Neural cell (in vitro differentiated cells): ENCODE measurements around the gene PRKAB2. TPM values are rescaled to one million over a fixed set of nuclear protein-coding genes. Genes with fewer than 3 reads are reported as not detected.

Source experiments
- H2AFZ ChIP-seq: fragments of 200-600, 300-800 bp; sonication (generic), shearing (Covaris generic); 2 replicates; pipeline ENCODE4 v1.6.0; 2014; ENCODE audit warnings: low read depth, mild to moderate bottlenecking, antibody characterized with exemption, low read length, moderate library complexity
- H3F3A ChIP-seq: fragments of 200-600 bp; shearing (Covaris generic); 2 replicates; pipeline ENCODE4 v1.6.1; 2016; ENCODE audit warnings: mild to moderate bottlenecking, moderate library complexity, mixed read lengths, antibody characterized with exemption, low read length; ENCODE audit not compliant: insufficient read depth, poor library complexity, severe bottlenecking
- H3K27ac ChIP-seq: fragments of 200-600, 300-800 bp; sonication (generic), shearing (Covaris generic); 2 replicates; pipeline ENCODE4 v1.5.1; 2014; ENCODE audit warnings: mild to moderate bottlenecking, low read length, moderate library complexity
- H3K27me3 ChIP-seq: fragments of 300-800, 200-600 bp; sonication (generic), shearing (Covaris generic); 2 replicates; pipeline ENCODE4 v1.6.0; 2014; ENCODE audit warnings: mild to moderate bottlenecking, low read depth, low read length, moderate library complexity; ENCODE audit not compliant: insufficient read depth
- H3K36me3 ChIP-seq: fragments of 300-800, 200-600 bp; sonication (generic), shearing (Covaris generic); 2 replicates; pipeline ENCODE4 v1.5.1; 2014; ENCODE audit warnings: mild to moderate bottlenecking, antibody characterized with exemption, low read length, moderate library complexity; ENCODE audit not compliant: insufficient read depth
- H3K4me2 ChIP-seq: fragments of 300-800, 200-600 bp; sonication (generic), shearing (Covaris generic); 2 replicates; pipeline ENCODE4 v1.6.0; 2014; ENCODE audit warnings: mild to moderate bottlenecking, low read length
- H3K4me3 ChIP-seq: fragments of 300-800, 200-600 bp; sonication (generic), shearing (Covaris generic); 2 replicates; pipeline ENCODE4 v1.5.1; 2014; ENCODE audit warnings: mild to moderate bottlenecking, low read length, moderate library complexity
- H3K79me2 ChIP-seq: fragments of 200-600 bp; shearing (Covaris generic); replicated peaks from 2 replicates; pipeline ENCODE4 v1.6.0; 2014; ENCODE audit warnings: mild to moderate bottlenecking, low read length, moderate library complexity; ENCODE audit not compliant: insufficient read depth
- H3K9ac ChIP-seq: fragments of 300-800, 200-600 bp; sonication (generic), shearing (Covaris generic); 2 replicates; pipeline ENCODE4 v1.6.1; 2016; ENCODE audit warnings: mild to moderate bottlenecking, low read length, mixed read lengths
- H3K9me2 ChIP-seq: fragments of 200-600 bp; shearing (Covaris generic); 2 replicates; pipeline ENCODE4 v1.6.1; 2016; ENCODE audit warnings: mild to moderate bottlenecking, low read length, mixed read lengths; ENCODE audit not compliant: insufficient read depth
- H3K9me3 ChIP-seq: fragments of 200-600, 300-800 bp; sonication (generic), shearing (Covaris generic); 2 replicates; pipeline ENCODE4 v1.6.1; 2016; ENCODE audit warnings: mild to moderate bottlenecking, mixed run types, low read length, moderate library complexity, mixed read lengths
- H4K20me1 ChIP-seq: fragments of 200-600 bp; shearing (Covaris generic); 2 replicates; pipeline ENCODE4 v1.6.1; 2016; ENCODE audit warnings: mild to moderate bottlenecking, mixed run types; ENCODE audit not compliant: insufficient read depth
- EP300 ChIP-seq: fragments of 450-650 bp; conservative IDR thresholded peaks from 2 replicates; pipeline ENCODE4 v1.6.1; 2014; ENCODE audit warnings: antibody characterized with exemption, mild to moderate bottlenecking, moderate library complexity; ENCODE audit not compliant: poor library complexity, severe bottlenecking
- EZH2 ChIP-seq: fragments of 200-600, 300-800 bp; shearing (Covaris generic), sonication (generic); IDR thresholded peaks from 2 replicates; pipeline ENCODE4 v1.6.1; 2014; ENCODE audit warnings: antibody characterized with exemption, low read length, borderline replicate concordance, mild to moderate bottlenecking; ENCODE audit not compliant: insufficient read depth, poor library complexity, severe bottlenecking
- MXI1 ChIP-seq: fragments of 450-650 bp; conservative IDR thresholded peaks from 2 replicates; pipeline ENCODE4 v1.6.1; 2014; ENCODE audit warnings: antibody characterized with exemption, mild to moderate bottlenecking; ENCODE audit not compliant: poor library complexity, severe bottlenecking
- POLR2AphosphoS5 ChIP-seq: IDR thresholded peaks from 2 replicates; pipeline ENCODE4 v1.6.1; 2012
- RAD21 ChIP-seq: fragments of 450-650 bp; conservative IDR thresholded peaks from 2 replicates; pipeline ENCODE4 v1.6.1; 2014; ENCODE audit warnings: antibody characterized with exemption, mild to moderate bottlenecking, moderate library complexity
- SMC3 ChIP-seq: fragments of 450-650 bp; conservative IDR thresholded peaks from 2 replicates; pipeline ENCODE4 v1.6.1; 2014; ENCODE audit warnings: antibody characterized with exemption, mild to moderate bottlenecking, moderate library complexity; ENCODE audit not compliant: poor library complexity
- TAF1 ChIP-seq: IDR thresholded peaks from 2 replicates; pipeline ENCODE4 v1.6.1; 2012; ENCODE audit warnings: low read depth
- polyA plus RNA-seq: library from polyadenylated mRNA; depleted of rRNA; stranded (reverse); fragments of >200 nt; gene quantifications from 2 replicates; pipeline ENCODE4 v1.2.3, GENCODE V29; 2014
- TF ChIP-seq, protein P1 (sequence below): IDR thresholded peaks from 2 replicates; pipeline ENCODE4 v1.6.1; 2012; ENCODE audit warnings: borderline replicate concordance
- TF ChIP-seq, protein P2 (sequence below): fragments of 450-650 bp; IDR thresholded peaks from 2 replicates; pipeline ENCODE4 v1.5.1; 2014; ENCODE audit warnings: antibody characterized with exemption, mild to moderate bottlenecking, moderate library complexity; ENCODE audit not compliant: poor library complexity, severe bottlenecking

Gene PRKAB2
- polyA plus RNA-seq, 1 donor from 2014 or later: 39.9 TPM

DNA sequence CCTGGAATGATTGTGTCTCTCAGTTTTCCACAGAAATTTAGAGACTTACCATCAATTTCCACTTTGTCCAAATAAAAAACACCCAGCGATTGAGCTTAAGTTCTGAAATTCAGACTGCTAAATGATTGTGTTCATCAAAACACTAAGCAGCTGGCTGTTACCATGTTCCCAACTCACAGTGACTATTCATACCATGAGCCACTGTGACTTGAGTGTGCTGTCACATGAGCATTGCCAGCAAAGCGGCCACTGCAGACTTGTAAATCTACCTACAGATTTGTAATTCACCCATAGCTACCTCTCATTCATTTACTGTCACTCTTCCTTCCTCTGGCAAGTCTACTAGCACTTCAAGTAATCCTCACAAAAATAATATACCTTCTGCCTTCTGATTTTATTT lies 17.2 kb upstream of the PRKAB2 start:
- no peaks in the 10 kb centered on the region for H3K9me3 ChIP-seq
- H4K20me1 ChIP-seq: no peaks in the 10 kb centered on the region
- no peaks in the 10 kb centered on the region for H3K36me3 ChIP-seq
- H3K79me2 ChIP-seq: no peaks in the 10 kb centered on the region
- H3K4me2 ChIP-seq: no peak overlapping the region
- H3K4me3 ChIP-seq: no peak overlapping the region
- H3K9ac ChIP-seq: no peak overlapping the region
- no peaks in the 10 kb centered on the region for H3F3A ChIP-seq
- H3K27ac ChIP-seq: no peak overlapping the region
- no peak for TF ChIP-seq SMC3
- H2AFZ ChIP-seq: no peak overlapping the region
- H3K27me3 ChIP-seq: no peaks in the 10 kb centered on the region
- H3K9me2 ChIP-seq: no peaks in the 10 kb centered on the region

DNA sequence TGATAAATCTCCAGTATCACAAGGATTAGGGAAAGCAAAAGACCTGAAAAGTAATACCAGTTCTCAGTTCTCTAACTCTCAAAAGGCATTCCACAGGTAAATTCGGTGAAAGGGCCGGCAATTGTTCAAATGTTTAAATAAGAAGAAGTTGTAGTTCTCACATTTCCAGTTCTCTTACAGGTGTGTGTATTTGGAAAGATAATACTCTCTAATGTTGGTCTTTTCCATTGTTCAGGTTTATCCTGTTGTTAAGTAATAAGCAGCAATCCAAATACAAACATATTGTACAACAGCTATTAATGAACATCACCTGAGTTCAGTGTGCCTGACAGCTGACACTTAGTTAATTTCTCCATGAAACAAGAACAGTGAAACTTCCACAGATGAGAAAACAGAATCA lies 13.2 kb upstream of the PRKAB2 start:
- Histone ChIP-seq H3K9me3 (no peaks in the 10 kb centered on the region), H3K36me3 (no peaks in the 10 kb centered on the region), H4K20me1 (no peaks in the 10 kb centered on the region), H2AFZ (no peak overlapping the region), H3K27me3 (no peaks in the 10 kb centered on the region), H3K9ac (no peak overlapping the region), H3K9me2 (no peaks in the 10 kb centered on the region), H3K27ac (no peak overlapping the region), H3F3A (no peaks in the 10 kb centered on the region), H3K4me3 (no peak overlapping the region), H3K4me2 (no peak overlapping the region), H3K79me2 (no peaks in the 10 kb centered on the region)
- no peak for TF ChIP-seq MXI1

DNA sequence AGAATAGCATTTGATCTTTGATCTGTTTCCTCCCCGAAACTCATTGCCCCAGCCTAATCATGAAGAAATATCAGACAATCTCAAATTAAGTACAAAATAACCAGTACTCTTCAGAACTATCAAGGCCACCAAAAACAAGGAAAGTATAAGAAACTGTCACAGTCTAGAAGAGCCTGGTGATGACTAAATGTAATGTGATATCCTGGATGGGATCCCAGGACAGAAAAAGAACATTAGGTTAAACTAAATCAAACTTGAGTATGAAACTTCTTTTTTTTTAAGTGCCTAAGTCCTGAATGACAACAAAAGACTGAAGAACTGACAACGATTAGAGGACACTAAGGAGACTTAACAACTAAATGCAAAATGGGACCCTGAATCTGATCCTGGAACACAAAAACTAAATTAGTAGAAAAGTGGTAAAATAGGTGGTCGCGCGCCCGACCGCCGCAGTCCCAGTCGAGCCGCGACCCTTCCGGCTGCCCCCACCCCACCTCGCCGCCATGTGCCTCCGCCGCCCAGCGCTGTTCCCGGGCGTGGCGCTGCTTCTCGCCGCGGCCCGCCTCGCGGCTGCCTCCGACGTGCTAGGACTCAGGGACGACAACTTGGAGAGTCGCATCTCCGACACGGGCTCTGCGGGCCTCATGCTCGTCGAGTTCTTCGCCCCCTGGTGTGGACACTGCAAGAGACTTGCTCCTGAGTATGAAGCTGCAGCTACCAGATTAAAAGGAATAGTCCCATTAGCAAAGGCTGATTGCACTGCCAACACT lies 5.5 kb upstream of the PRKAB2 start:
- no peaks in the 10 kb centered on the region for H3K9me2 ChIP-seq
- H3K4me3 ChIP-seq: no peak overlapping the region
- H3K27me3 ChIP-seq: no peaks in the 10 kb centered on the region

More for the DNA sequence above, 5.5 kb upstream of the PRKAB2 start:
- no peak overlapping the region for H3K27ac ChIP-seq
- TF ChIP-seq EZH2 (no peak), SMC3 (no peak), POLR2AphosphoS5 (no peak), EP300 (no peak), RAD21 (no peak), TAF1 (no peak), MXI1 (no peak)
- TF ChIP-seq, protein P1, sequence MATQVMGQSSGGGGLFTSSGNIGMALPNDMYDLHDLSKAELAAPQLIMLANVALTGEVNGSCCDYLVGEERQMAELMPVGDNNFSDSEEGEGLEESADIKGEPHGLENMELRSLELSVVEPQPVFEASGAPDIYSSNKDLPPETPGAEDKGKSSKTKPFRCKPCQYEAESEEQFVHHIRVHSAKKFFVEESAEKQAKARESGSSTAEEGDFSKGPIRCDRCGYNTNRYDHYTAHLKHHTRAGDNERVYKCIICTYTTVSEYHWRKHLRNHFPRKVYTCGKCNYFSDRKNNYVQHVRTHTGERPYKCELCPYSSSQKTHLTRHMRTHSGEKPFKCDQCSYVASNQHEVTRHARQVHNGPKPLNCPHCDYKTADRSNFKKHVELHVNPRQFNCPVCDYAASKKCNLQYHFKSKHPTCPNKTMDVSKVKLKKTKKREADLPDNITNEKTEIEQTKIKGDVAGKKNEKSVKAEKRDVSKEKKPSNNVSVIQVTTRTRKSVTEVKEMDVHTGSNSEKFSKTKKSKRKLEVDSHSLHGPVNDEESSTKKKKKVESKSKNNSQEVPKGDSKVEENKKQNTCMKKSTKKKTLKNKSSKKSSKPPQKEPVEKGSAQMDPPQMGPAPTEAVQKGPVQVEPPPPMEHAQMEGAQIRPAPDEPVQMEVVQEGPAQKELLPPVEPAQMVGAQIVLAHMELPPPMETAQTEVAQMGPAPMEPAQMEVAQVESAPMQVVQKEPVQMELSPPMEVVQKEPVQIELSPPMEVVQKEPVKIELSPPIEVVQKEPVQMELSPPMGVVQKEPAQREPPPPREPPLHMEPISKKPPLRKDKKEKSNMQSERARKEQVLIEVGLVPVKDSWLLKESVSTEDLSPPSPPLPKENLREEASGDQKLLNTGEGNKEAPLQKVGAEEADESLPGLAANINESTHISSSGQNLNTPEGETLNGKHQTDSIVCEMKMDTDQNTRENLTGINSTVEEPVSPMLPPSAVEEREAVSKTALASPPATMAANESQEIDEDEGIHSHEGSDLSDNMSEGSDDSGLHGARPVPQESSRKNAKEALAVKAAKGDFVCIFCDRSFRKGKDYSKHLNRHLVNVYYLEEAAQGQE: no peak
- TF ChIP-seq, protein P2, sequence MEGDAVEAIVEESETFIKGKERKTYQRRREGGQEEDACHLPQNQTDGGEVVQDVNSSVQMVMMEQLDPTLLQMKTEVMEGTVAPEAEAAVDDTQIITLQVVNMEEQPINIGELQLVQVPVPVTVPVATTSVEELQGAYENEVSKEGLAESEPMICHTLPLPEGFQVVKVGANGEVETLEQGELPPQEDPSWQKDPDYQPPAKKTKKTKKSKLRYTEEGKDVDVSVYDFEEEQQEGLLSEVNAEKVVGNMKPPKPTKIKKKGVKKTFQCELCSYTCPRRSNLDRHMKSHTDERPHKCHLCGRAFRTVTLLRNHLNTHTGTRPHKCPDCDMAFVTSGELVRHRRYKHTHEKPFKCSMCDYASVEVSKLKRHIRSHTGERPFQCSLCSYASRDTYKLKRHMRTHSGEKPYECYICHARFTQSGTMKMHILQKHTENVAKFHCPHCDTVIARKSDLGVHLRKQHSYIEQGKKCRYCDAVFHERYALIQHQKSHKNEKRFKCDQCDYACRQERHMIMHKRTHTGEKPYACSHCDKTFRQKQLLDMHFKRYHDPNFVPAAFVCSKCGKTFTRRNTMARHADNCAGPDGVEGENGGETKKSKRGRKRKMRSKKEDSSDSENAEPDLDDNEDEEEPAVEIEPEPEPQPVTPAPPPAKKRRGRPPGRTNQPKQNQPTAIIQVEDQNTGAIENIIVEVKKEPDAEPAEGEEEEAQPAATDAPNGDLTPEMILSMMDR: no peak
- H3K36me3 ChIP-seq: no peaks in the 10 kb centered on the region
- H4K20me1 ChIP-seq: no peaks in the 10 kb centered on the region
- H3K79me2 ChIP-seq: no peaks in the 10 kb centered on the region
- no peak overlapping the region for H3K9ac ChIP-seq
- H3K4me2 ChIP-seq: no peak overlapping the region
- H3K9me3 ChIP-seq: no peaks in the 10 kb centered on the region
- H2AFZ ChIP-seq: no peak overlapping the region
- H3F3A ChIP-seq: no peaks in the 10 kb centered on the region
